IMR-90 (cell line): ENCODE results near the gene ELP4. TPM values are rescaled to one million over a fixed set of nuclear protein-coding genes. Genes with fewer than 3 reads are reported as not detected.

Experiments
- ATAC-seq: fragments of 200-7000 bp; cut with Tn5 transposase; 2 replicates; pipeline ENCODE4 v1.9.1; 2020; ENCODE audit warnings: low read depth, mild to moderate bottlenecking, moderate library complexity
- BruUV-seq: library from RNA; stranded (reverse); fragments of 400-500 nt; replicated peaks from 2 replicates; lab custom pipeline; 2021; lab: Mats Ljungman, UMichigan
- CTCF ChIA-PET: fragments of 300-600 bp; formaldehyde crosslinking; extraction: SDS; loops from one replicate; lab custom pipeline; 2021; ENCODE audit warnings: antibody characterized with exemption; lab: Yijun Ruan, JAX
- POLR2A ChIA-PET: fragments of 300-600 bp; sonication (Branson Sonifier 250); formaldehyde crosslinking; loops from one replicate; lab custom pipeline; 2022; ENCODE audit warnings: antibody characterized with exemption; ENCODE audit not compliant: unreplicated experiment; lab: Charles Lee
- DNase-seq: peaks from one replicate; pipeline ENCODE4 v3.0.0; 2013
- H2AFZ ChIP-seq: replicated peaks from 2 replicates; pipeline ENCODE3; 2013; ENCODE audit warnings: low read length, mild to moderate bottlenecking; ENCODE audit not compliant: poor library complexity
- H2AK5ac ChIP-seq: 2 replicates; pipeline ENCODE4 v1.6.1; 2013; ENCODE audit warnings: low read depth, low read length, inconsistent platforms
- H2AK9ac ChIP-seq: replicated peaks from 2 replicates; pipeline ENCODE3; 2013; ENCODE audit warnings: mild to moderate bottlenecking, low read depth, low read length, moderate library complexity; ENCODE audit not compliant: poor library complexity
- H2BK120ac ChIP-seq: 2 replicates; pipeline ENCODE4 v1.6.1; 2013; ENCODE audit warnings: low read depth, low read length, inconsistent platforms
- H2BK15ac ChIP-seq: 3 replicates; pipeline ENCODE4 v1.6.1; 2013; ENCODE audit warnings: low read depth, low read length, inconsistent platforms
- H2BK20ac ChIP-seq: 2 replicates; pipeline ENCODE4 v1.6.1; 2013; ENCODE audit warnings: low read depth, mild to moderate bottlenecking, inconsistent platforms, low read length, moderate library complexity
- H2BK5ac ChIP-seq: 2 replicates; pipeline ENCODE4 v1.6.1; 2013; ENCODE audit warnings: mild to moderate bottlenecking, low read depth, low read length, inconsistent platforms; ENCODE audit not compliant: poor library complexity, severe bottlenecking
- H3K14ac ChIP-seq: replicated peaks from 2 replicates; pipeline ENCODE4 v1.6.1; 2013; ENCODE audit warnings: low read depth, low read length, inconsistent platforms
- H3K18ac ChIP-seq: 2 replicates; pipeline ENCODE4 v1.6.1; 2013; ENCODE audit warnings: low read depth, low read length, control low read depth
- H3K23ac ChIP-seq: 2 replicates; pipeline ENCODE4 v1.6.1; 2013; ENCODE audit warnings: low read depth, low read length, inconsistent platforms
- H3K27ac ChIP-seq: 2 replicates; pipeline ENCODE4 v1.5.1; 2013; ENCODE audit warnings: mild to moderate bottlenecking, control low read depth, low read length; ENCODE audit not compliant: insufficient read depth
- H3K27me3 ChIP-seq: 2 replicates; pipeline ENCODE4 v1.6.1; 2013; ENCODE audit warnings: low read length; ENCODE audit not compliant: control insufficient read depth, insufficient read depth
- H3K36me3 ChIP-seq: 2 replicates; pipeline ENCODE4 v1.6.1; 2013; ENCODE audit warnings: low read length, mixed read lengths; ENCODE audit not compliant: control insufficient read depth, insufficient read depth
- H3K4ac ChIP-seq: 2 replicates; pipeline ENCODE4 v1.6.1; 2013; ENCODE audit warnings: low read depth, low read length, inconsistent platforms
- H3K4me1 ChIP-seq: 2 replicates; pipeline ENCODE4 v1.6.1; 2013; ENCODE audit warnings: low read length, mixed read lengths; ENCODE audit not compliant: control insufficient read depth, insufficient read depth
- H3K4me2 ChIP-seq: 2 replicates; pipeline ENCODE4 v1.6.1; 2013; ENCODE audit warnings: low read depth, mild to moderate bottlenecking, control low read depth, low read length, moderate library complexity
- H3K4me3 ChIP-seq: 2 replicates; pipeline ENCODE4 v1.5.1; 2013; ENCODE audit warnings: low read depth, mild to moderate bottlenecking, control low read depth, low read length, moderate library complexity; ENCODE audit not compliant: insufficient read depth
- H3K56ac ChIP-seq: 2 replicates; pipeline ENCODE4 v1.6.1; 2013; ENCODE audit warnings: low read length, inconsistent platforms; ENCODE audit not compliant: insufficient read depth; ENCODE audit errors: extremely low read depth
- H3K79me1 ChIP-seq, 2 experiments: 2 replicates each; pipeline ENCODE4 v1.6.1; 2013; ENCODE audit warnings: low read length in 2 of 2, inconsistent platforms in 1 of 2, low read depth in 1 of 2
- H3K9ac ChIP-seq: 2 replicates; pipeline ENCODE4 v1.6.1; 2013; ENCODE audit warnings: low read depth, low read length, control low read depth
- H3K9me1 ChIP-seq: 2 replicates; pipeline ENCODE4 v1.6.1; 2013; ENCODE audit warnings: low read length, inconsistent platforms; ENCODE audit not compliant: insufficient read depth
- H3K9me3 ChIP-seq: 2 replicates; pipeline ENCODE4 v1.6.1; 2013; ENCODE audit warnings: low read length; ENCODE audit not compliant: control insufficient read depth, insufficient read depth
- H4K20me1 ChIP-seq: 2 replicates; pipeline ENCODE4 v1.6.1; 2013; ENCODE audit warnings: low read length, inconsistent platforms; ENCODE audit not compliant: insufficient read depth
- H4K5ac ChIP-seq: 2 replicates; pipeline ENCODE4 v1.6.1; 2013; ENCODE audit warnings: mild to moderate bottlenecking, low read depth, low read length, control low read depth
- H4K8ac ChIP-seq, 2 experiments: 2 replicates each; pipeline ENCODE4 v1.6.1; 2013; ENCODE audit warnings: low read depth in 2 of 2, low read length in 2 of 2, control low read depth in 1 of 2, inconsistent platforms in 1 of 2
- H4K91ac ChIP-seq: 2 replicates; pipeline ENCODE4 v1.6.1; 2013; ENCODE audit warnings: low read depth, low read length, inconsistent platforms; ENCODE audit not compliant: insufficient read depth
- BHLHE40 ChIP-seq: fragments of 150-350 bp; IDR thresholded peaks from 2 replicates; pipeline ENCODE4 v1.6.1; 2016; ENCODE audit warnings: mild to moderate bottlenecking, low read depth, low read length
- CEBPB ChIP-seq: IDR thresholded peaks from 2 replicates; pipeline ENCODE4 v1.6.1; 2012; ENCODE audit warnings: low read depth, low read length, improper control_type of control experiment
- CHD1 ChIP-seq: IDR thresholded peaks from 2 replicates; pipeline ENCODE4 v1.6.1; 2012; ENCODE audit warnings: low read depth, low read length, improper control_type of control experiment
- CTCF ChIP-seq: conservative IDR thresholded peaks from 2 replicates; pipeline ENCODE4 v1.5.1; 2012; ENCODE audit warnings: mild to moderate bottlenecking, low read depth, low read length, improper control_type of control experiment
- ELK1 ChIP-seq: fragments of 150-350 bp; IDR thresholded peaks from 2 replicates; pipeline ENCODE4 v1.6.1; 2016; ENCODE audit warnings: low read depth, mild to moderate bottlenecking, low read length, moderate library complexity, borderline replicate concordance
- FOS ChIP-seq: fragments of 150-350 bp; IDR thresholded peaks from 2 replicates; pipeline ENCODE4 v1.6.1; 2016; ENCODE audit warnings: low read depth, low read length
- MXI1 ChIP-seq: IDR thresholded peaks from 2 replicates; pipeline ENCODE4 v1.6.1; 2012; ENCODE audit warnings: low read depth, mild to moderate bottlenecking, low read length, moderate library complexity, borderline replicate concordance
- NFE2L2 ChIP-seq: fragments of 150-350 bp; IDR thresholded peaks from 2 replicates; pipeline ENCODE4 v1.6.1; 2016; ENCODE audit warnings: low read depth, mild to moderate bottlenecking, low read length
- POLR2A ChIP-seq: IDR thresholded peaks from 2 replicates; pipeline ENCODE4 v1.6.1; 2012; ENCODE audit warnings: mild to moderate bottlenecking, low read depth, low read length
- RAD21 ChIP-seq: IDR thresholded peaks from 2 replicates; pipeline ENCODE4 v1.6.1; 2012; ENCODE audit warnings: low read length, improper control_type of control experiment
- RCOR1 ChIP-seq: IDR thresholded peaks from 2 replicates; pipeline ENCODE4 v1.6.1; 2012; ENCODE audit warnings: mild to moderate bottlenecking, low read length, improper control_type of control experiment; ENCODE audit not compliant: insufficient replicate concordance
- RFX5 ChIP-seq: IDR thresholded peaks from 2 replicates; pipeline ENCODE4 v1.8.0; 2012; ENCODE audit warnings: low read depth, mild to moderate bottlenecking, low read length, moderate library complexity
- USF2 ChIP-seq: fragments of 150-350 bp; IDR thresholded peaks from 2 replicates; pipeline ENCODE4 v1.6.1; 2017; ENCODE audit warnings: mild to moderate bottlenecking, antibody characterized with exemption, low read length, low read depth
- WGBS, 2 experiments: methylation state at CpG; one replicate each; pipeline versions ENCODE4 v1.1.5 to v1.1.7; 2013; ENCODE audit warnings: missing lambda C conversion rate in 2 of 2; ENCODE audit not compliant: insufficient read length in 1 of 2; ENCODE audit errors: extremely low coverage in 2 of 2; 5-methylcytosine and 5-hydroxymethylcytosine counted together
- dilution Hi-C: fragments of 300-500 bp; cut with HindIII; formaldehyde crosslinking; loops from one replicate; pipeline ENCODE4 v1.14.3; 2018; ENCODE audit warnings: low sequenced_read_pairs; ENCODE audit not compliant: unreplicated experiment
- in situ Hi-C: fragments of 300-500 bp; cut with MboI; formaldehyde crosslinking; loops from 3 replicates; pipeline ENCODE4 v1.14.3; 2019; ENCODE audit warnings: low sequenced_read_pairs, inconsistent platforms, mixed read lengths
- intact Hi-C: fragments of 100-400 bp; cut with micrococcal nuclease; formaldehyde crosslinking; loops from 2 replicates; pipeline ENCODE4 v1.10.0; 2022
- polyA plus RNA-seq, 3 experiments: library from polyadenylated mRNA; depleted of rRNA; stranded (reverse); fragments of >200 nt; gene quantifications; 2 replicates each; pipeline ENCODE4 v1.2.3, GENCODE V29; 2012; ENCODE audit warnings: low replicate concordance in 1 of 3
- total RNA-seq: library from RNA; depleted of rRNA; stranded (reverse); fragments of >200 nt; gene quantifications from 2 replicates; pipeline ENCODE4 v1.2.3, GENCODE V29; 2012

ELP4 gene
- total and polyA plus RNA-seq, 2 of the 4 experiments (the other 2 are of a cell fraction) = 8.4 to 20.4 TPM

- TF ChIP-seq ELK1 = no peak
Observed at GRCh38 chr11:31817621-31818424, 308.3 kb downstream of the ELP4 start (continued).

- Histone ChIP-seq H2BK20ac (no peak overlapping the region), H3K79me1 (no peaks in the 10 kb centered on the region)
- no TSS peak for BruUV-seq
- TF ChIP-seq CTCF = no peak
- TF ChIP-seq MXI1 = no peak
- no peak for TF ChIP-seq RFX5
- no peak for TF ChIP-seq CHD1
- no peak for TF ChIP-seq FOS
- no peak for TF ChIP-seq NFE2L2
- no peak for TF ChIP-seq RAD21
- no peak for TF ChIP-seq RCOR1
- no peak for TF ChIP-seq CEBPB
- TF ChIP-seq POLR2A = no peak
- TF ChIP-seq USF2 = no peak
- TF ChIP-seq BHLHE40 = no peak
Observed at GRCh38 chr11:31818425-31818755, 308.8 kb downstream of the ELP4 start.

More at GRCh38 chr11:31818425-31818755, 308.8 kb downstream of the ELP4 start:
- H3K4ac ChIP-seq = no peak overlapping the region
- no peak overlapping the region for H4K91ac ChIP-seq
- in situ Hi-C loops (no loop called here), intact Hi-C loops (no loop called here), dilution Hi-C loops (no loop called here)
- H3K27ac ChIP-seq = no peak overlapping the region
- no peak overlapping the region for H3K4me3 ChIP-seq
- ATAC-seq (no peak), DNase-seq (no peak)
- no peak overlapping the region for H3K56ac ChIP-seq
- H4K8ac ChIP-seq = no peak overlapping the region
- H2BK120ac ChIP-seq = no peak overlapping the region
- WGBS, 2 experiments = 0% methylated on average over 1 of the region's 9 CpGs; no CpG with 5 or more reads in 1 of the 2 experiments
- no peak overlapping the region for H2BK15ac ChIP-seq
- POLR2A ChIA-PET = no interaction called here
- H3K27me3 ChIP-seq = peaks cover 97% of the 10 kb centered on the region
- no peaks in the 10 kb centered on the region; the same call in 1 of the 2 replicates for H4K20me1 ChIP-seq
- no peak overlapping the region for H2BK5ac ChIP-seq
- H3K9me1 ChIP-seq = no peaks in the 10 kb centered on the region
- H3K4me2 ChIP-seq = no peak overlapping the region
- CTCF ChIA-PET = no interaction called here
- no peak overlapping the region for H2AK5ac ChIP-seq
- H3K9ac ChIP-seq = no peak overlapping the region
- H2AK9ac ChIP-seq = no peak overlapping the region
- H3K36me3 ChIP-seq = no peaks in the 10 kb centered on the region
- no peaks in the 10 kb centered on the region; the same call in 1 of the 2 replicates for H3K4me1 ChIP-seq
- no peak overlapping the region for H3K14ac ChIP-seq
- H4K5ac ChIP-seq = no peak overlapping the region
- H2AFZ ChIP-seq = no peak overlapping the region
- no peak overlapping the region for H3K23ac ChIP-seq
- peaks cover 19% of the 10 kb centered on the region; the same call in 1 of the 2 replicates for H3K9me3 ChIP-seq
- H3K18ac ChIP-seq = no peak overlapping the region
